ENCODE data around the gene C1QTNF7. TPM values are rescaled to one million over a fixed set of nuclear protein-coding genes. Genes with fewer than 3 reads are reported as not detected.

The C1QTNF7 gene, protein sequence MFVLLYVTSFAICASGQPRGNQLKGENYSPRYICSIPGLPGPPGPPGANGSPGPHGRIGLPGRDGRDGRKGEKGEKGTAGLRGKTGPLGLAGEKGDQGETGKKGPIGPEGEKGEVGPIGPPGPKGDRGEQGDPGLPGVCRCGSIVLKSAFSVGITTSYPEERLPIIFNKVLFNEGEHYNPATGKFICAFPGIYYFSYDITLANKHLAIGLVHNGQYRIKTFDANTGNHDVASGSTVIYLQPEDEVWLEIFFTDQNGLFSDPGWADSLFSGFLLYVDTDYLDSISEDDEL
- total RNA-seq, result not detected in 2 replicates

DNA sequence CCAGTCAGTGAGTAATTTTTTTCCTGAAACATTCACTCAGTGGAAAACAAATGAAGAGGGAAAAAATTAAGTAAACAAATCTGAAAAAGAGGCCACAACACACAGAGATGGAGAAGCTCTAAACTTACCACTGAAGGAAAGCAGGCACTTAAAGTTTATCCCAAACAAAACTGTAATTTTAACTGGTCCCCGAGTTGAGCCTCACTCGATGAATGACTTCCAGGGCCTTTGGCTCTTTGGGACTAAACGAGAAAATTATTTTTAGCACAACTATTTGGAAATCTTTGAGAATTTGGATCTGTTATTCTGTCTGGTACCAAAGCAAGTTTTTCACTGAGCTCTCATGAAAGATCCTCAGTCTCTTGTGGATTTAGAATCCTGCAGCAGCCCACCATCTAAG lies at the start of gene C1QTNF7:
Gene C1QTNF7 (plus strand): TSS at position 333 of the 400 bp plus-strand sequence. CDS start 7,711 bp downstream, outside the sequence.

DNA sequence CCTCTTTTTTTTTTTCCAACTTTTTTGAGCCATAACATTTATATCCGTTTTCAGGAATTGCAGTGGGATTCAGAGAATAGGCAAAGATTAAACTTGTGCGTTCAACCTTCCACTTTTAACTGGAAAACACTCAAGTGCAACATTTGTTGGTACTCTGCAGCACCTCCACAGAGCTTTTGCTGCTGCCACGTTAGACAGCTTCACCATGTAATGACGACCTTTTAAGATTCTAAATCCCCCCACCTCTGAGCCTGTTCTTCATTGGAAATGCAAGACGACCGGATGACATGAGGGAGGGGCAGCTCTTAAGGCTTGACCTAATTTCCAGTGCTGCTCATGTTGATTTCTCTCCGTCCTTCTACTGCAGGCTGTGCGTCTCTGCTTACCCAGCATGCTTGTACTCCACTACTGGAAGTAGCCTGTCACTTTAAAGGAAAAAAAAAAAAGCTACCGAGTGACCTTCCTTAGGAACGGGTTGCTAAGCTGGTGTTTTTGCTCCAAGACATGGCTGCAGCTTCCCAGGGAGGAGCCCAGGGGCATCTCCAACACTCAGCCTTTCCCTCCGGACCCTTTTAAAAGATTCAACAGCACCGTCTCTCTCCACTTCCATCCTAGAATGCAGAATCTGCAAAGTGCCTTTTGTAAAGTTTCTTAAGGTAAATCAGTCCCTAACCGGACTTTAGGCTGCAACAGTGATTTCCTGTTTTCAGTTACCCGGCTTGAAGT lies 41.7 kb downstream of the C1QTNF7 start, which contains the start of gene CC2D2A:
Gene CC2D2A (plus strand): TSS at position 481 of the 726 bp plus-strand sequence. CDS start 6,051 bp downstream, outside the sequence.

Other genes with a start within 250 kb of the C1QTNF7 start
- gene CC2D2A, start 41.8 kb downstream of the C1QTNF7 start, total RNA-seq, result 10.8 and 11.4 TPM in 2 replicates
- 45.7 and 65.3 TPM in 2 replicates for gene FBXL5, start 227.3 kb downstream of the C1QTNF7 start, total RNA-seq